ENCODE results near the gene TSGA10IP.

The TSGA10IP gene

DNA sequence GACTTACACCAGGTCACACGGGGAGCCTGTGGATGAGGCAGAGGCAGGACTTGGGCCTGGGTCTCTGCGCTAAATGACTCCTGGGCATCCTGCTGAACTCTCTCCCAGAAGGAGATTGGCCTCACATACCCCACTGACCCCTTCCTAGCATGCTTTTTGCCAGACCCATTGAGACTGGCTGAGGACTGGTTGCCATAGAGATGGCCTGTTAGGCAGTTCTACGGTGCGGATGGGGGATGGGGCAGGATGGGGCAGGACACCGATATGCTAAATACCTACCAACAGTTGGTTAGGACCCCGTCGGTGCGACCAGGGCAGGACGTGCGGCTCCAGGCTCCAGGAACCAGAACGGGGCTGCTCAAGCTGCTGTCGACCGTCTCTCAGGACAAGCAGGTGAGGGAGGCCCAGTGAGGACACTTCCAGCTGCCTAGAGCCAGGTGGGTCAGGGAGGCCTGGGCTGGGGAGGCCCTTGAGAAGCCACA, at the start of gene TSGA10IP:
Gene TSGA10IP (plus strand): TSS at position 51 of the 482 bp plus-strand sequence. CDS start 196 bp downstream, at position 247.
- no peak within 1 kb of the TSS for H3K27ac ChIP-seq
- DNase-seq (ENCODE audit: low read depth, low spot score): no peak

- DNase-seq (ENCODE audit: low read depth, low spot score): no peak
- H3K27ac ChIP-seq: peak overlapping the region; percentile 100
Measured at GRCh38 chr11:65895482-65895981, 49.7 kb upstream of the TSGA10IP start.

- DNase-seq (ENCODE audit: low read depth, low spot score): no peak
- peak overlapping the region; percentile 100 for H3K27ac ChIP-seq
Measured at GRCh38 chr11:65896034-65896999, 49.0 kb upstream of the TSGA10IP start.

- peak overlapping the region; percentile 100 for H3K27ac ChIP-seq
- DNase-seq (ENCODE audit: low read depth, low spot score): no peak
Measured at GRCh38 chr11:65897020-65897471, 48.2 kb upstream of the TSGA10IP start.

DNA sequence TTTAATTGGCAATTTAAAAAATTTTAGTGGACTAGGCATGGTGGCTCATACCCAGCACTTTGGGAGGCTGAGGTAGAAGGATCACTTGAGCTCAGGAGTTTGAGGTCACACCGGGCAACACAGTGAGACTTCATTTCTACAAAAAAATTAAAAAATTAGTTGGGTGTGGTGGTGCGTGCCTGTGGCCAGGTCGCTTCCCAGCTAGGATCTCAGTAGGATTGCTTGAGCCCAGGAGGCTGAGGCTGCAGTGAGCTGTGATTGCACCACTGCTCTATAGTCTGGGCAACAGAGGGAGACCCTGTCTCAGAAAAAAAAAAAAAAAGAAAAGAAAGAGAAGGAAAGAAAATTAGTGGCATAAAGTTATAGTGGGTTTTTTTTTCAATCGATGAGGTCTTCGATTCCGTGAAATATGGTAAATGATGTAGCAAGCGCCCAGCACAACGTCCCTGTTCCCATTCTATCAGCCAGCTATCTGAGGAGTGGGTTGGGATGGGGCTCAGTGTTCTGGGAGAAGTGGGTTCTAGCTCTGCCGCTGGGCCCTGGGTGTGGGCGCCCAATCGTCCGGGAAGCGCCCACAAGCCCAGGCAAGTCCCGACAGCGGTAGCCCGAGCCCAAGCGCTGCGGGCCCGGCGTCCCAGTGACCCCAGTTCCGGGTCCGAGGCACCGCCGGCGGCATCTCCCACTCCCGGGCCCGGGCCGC, 46.5 kb upstream of the TSGA10IP start:
- DNase-seq (ENCODE audit: low read depth, low spot score): no peak
- peak overlapping the region; percentile 100 for H3K27ac ChIP-seq

DNA sequence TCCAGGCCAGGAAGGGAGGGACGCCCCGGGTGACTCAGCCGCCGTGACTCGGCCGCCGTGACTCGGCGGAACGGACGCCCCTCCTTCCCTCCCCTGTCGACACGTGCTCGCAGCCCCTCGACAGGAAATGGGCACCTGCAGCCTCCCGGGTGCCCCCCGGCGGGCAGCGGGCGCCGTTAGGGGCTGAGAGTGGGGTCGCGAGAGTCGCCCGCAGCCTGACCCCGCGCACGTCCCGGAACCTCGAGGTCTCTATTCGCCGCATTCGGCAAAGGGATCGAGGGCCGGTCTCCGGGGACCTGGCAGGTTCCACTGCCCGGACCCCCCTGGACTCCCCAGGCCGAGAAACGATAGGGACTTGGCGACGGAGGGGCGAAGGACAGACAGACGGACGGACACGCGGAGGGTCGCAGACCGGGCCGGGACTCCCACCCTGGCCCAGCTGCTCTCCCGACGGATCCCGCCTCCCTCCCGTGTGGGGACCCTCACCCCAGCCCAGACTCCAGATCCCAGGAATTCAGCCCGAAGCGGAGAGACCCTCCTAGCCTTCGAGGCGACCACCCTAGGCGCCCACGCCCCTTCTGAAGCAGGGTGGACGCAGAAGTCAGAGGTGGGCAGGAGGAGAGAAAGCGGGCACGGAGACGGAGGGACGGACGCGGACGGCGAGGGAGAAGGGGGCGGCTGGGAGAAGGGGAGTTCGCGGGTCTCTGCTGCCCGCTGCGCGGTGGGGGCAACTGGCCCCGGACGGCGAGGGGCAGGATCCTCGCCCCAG, 45.7 kb upstream of the TSGA10IP start:
- peak overlapping the region; percentile 100 for H3K27ac ChIP-seq
- no peak for DNase-seq (ENCODE audit: low read depth, low spot score)

DNA sequence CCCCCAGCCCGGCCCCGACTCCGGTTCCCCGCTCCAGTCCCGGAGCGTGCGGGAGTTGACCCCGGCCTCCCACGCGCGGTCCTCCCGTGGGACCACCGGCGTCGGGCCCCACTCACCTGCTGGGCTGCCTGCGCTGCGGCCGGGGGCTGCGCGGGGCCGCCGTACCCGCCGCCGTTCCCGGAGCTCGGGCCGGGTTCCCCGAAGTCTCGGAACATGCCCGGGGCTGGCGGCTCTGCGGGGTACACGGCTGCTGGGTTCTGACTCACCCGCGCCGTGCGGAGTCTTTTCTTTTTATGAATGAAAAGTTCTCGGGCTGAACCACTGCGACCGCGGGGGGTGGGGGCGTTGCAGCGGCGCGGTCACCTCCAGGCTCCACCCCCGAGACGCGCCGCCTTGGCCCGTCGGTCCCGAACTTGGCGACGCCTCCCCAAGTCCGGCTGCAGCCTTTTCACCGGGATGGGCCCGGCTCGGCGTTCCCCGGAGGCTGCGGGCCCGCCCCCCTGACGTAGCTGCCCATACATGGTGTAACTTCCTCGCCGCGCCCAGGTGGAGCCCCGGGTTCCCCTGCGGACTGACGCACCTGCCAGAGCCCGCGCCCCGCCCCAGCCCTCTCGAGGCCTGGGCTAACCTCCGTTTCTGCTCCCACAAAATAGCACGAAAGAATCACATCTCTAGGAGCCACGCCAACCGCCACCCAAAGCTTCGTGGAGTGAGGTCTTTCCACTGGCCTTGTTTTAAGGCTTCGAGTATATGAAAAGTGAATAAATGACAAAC, 45.0 kb upstream of the TSGA10IP start, which contains the start of gene FOSL1:
Gene FOSL1 (minus strand): TSS at position 264 of the 774 bp plus-strand sequence. CDS start 49 bp downstream, at position 215.
- peak; percentile 96 for DNase-seq (ENCODE audit: low read depth, low spot score)
- peak within 1 kb of the TSS; percentile 100 for H3K27ac ChIP-seq

GRCh38 chr11:65900899-65901180, 44.4 kb upstream of the TSGA10IP start:
- peak overlapping the region; percentile 100 for H3K27ac ChIP-seq
- no peak for DNase-seq (ENCODE audit: low read depth, low spot score)

DNA sequence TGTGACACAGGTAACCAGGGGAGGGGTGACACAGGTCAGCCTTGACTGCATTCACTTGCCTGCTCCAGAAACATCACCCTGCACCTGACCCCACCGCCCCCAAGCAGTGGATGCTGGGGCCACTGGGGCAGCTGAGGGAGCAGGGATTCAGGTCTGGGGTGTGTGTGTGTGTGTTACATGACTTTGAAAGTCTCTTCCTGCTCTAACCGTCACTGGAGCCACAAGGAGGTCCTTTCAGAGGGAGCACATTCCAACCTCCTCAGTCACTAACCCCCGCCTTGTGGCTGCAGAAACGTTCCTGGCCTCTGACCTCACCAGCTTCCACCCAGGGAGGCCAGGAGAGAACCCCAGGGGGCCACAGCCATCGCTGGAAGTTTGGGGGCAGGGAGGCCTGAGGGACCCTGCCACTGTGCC, 42.2 kb upstream of the TSGA10IP start:
- DNase-seq (ENCODE audit: low read depth, low spot score): no peak
- H3K27ac ChIP-seq: peak overlapping the region; percentile 100

GRCh38 chr11:65903715-65904114, 41.6 kb upstream of the TSGA10IP start:
- no peak for DNase-seq (ENCODE audit: low read depth, low spot score)
- H3K27ac ChIP-seq: peak overlapping the region; percentile 100

GRCh38 chr11:65906602-65907001, 38.7 kb upstream of the TSGA10IP start:
- DNase-seq (ENCODE audit: low read depth, low spot score): no peak
- H3K27ac ChIP-seq: peak overlapping the region; percentile 48

- no peak overlapping the region for H3K27ac ChIP-seq
- DNase-seq (ENCODE audit: low read depth, low spot score): no peak
Measured at GRCh38 chr11:65907878-65908277, 37.4 kb upstream of the TSGA10IP start.

GRCh38 chr11:65911682-65912568, 33.4 kb upstream of the TSGA10IP start:
- no peak for DNase-seq (ENCODE audit: low read depth, low spot score)
- H3K27ac ChIP-seq: peak overlapping the region; percentile 99

DNA sequence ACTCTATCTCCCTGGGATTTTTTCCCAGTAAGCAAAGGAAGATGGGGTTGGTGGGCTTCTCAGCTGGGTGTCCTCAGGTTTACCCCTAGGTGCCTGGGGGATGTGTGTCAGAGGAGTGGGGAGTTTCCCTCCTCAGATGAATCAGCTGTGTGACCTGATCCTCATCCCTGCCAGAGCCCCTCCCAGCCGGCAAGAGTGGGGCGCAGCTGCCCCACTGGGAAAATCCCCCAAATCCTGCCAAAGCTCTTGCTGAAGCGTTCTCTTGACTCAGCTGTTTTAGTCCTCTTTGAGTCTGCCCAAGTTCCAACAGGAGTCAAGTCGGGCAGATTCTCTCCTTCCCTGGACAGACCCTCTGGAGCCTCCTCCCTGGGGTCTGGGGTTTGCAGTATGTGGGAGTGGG, 32.4 kb upstream of the TSGA10IP start:
- no peak for DNase-seq (ENCODE audit: low read depth, low spot score)
- H3K27ac ChIP-seq: peak overlapping the region; percentile 99

DNA sequence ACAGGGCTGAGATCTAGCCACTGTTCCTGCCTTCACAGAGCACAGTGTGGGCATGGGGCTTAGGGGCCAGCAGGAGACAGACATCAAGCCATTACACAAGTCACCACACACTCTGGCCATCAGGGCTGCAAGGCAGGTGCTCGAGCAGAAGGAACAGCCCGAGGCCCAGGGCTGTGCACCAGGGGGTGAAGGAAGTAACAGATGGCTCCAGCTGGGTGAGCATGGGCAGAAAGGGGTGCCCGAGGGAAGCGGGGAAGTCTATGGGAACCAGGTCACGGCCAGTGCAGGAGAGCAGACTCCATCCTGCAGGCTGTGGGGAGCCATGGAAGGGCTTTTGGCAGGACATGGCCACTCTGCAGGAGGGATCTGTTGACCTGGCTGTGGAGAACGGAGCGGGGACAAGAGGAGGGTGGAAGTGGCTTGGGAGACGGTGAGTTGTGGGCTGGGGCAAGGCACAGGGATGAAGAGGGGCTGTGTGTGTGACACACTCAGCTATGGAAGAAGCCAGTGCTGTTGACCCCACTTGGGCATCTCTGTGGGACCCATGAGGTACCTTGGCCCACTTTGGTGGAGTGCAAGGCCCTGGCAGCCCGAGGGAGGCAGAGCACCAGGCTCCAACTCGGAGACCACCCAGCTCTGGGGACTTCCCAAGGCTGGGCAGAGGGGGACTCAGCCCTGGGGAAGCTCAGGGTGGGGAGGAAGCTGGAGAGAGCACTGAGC, 30.0 kb upstream of the TSGA10IP start:
- DNase-seq (ENCODE audit: low read depth, low spot score): no peak
- H3K27ac ChIP-seq: peak overlapping the region; percentile 99

- DNase-seq (ENCODE audit: low read depth, low spot score): peak; percentile 74
- peak overlapping the region; percentile 99 for H3K27ac ChIP-seq
Measured at GRCh38 chr11:65915821-65916251, 29.4 kb upstream of the TSGA10IP start.

- no peak for DNase-seq (ENCODE audit: low read depth, low spot score)
- peak overlapping the region; percentile 99 for H3K27ac ChIP-seq
Measured at GRCh38 chr11:65916391-65916790, 28.9 kb upstream of the TSGA10IP start.

DNA sequence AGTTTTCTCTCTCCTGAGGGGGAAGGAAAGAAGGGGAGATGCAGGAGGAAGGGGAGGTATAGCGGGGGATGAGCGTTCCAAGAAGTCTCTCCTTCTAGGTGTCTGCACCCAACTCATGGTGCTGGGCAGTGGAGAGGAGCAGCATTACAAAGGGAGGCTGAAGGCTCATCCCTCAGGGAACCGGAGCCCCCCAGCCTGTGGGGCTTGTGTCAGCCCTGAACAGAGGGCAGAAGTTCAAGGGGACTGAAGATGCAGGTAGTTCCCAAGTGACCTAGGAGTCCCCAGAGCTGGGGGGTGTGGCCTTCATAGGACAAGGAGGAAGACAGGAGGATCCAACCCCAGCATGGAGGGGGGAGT, 28.2 kb upstream of the TSGA10IP start:
- no peak for DNase-seq (ENCODE audit: low read depth, low spot score)
- peak overlapping the region; percentile 99 for H3K27ac ChIP-seq
